Stimulated activated naive B cell treated with anti-CD40 and anti-IgM and Interleukin-4, amounts not matched to agents 10 μg/mL and 1 μg/mL and 100 μg/mL, for 72 hours (primary cell): ENCODE measurements around the gene MRC1.
"Not testable (repeated sequence)": the region's sequence is repeated elsewhere in the genome, so short reads cannot be mapped to it uniquely, and the experiment has no call there.

ENCODE experiments used
- ATAC-seq, 2 donors: fragments of 150-1000 bp; cut with Tn5 transposase; replicated peaks; 2 replicates each; pipeline ENCODE4 v1.10.0; 2021; ENCODE audit warnings: moderate library complexity in 1 of 2
- DNase-seq: peaks from one replicate; pipeline ENCODE4 v3.0.0; 2021
- H3K27ac Mint-ChIP-seq: one replicate; pipeline ENCODE4 v1.8.0; 2022; ENCODE audit warnings: mild to moderate bottlenecking, mixed read lengths
- H3K27me3 Mint-ChIP-seq, 2 donors: one replicate each; pipeline ENCODE4 v1.8.0; 2022; ENCODE audit warnings: mixed read lengths in 2 of 2
- H3K36me3 Mint-ChIP-seq, 2 donors: one replicate each; pipeline ENCODE4 v1.8.0; 2022; ENCODE audit warnings: mixed read lengths in 2 of 2, mild to moderate bottlenecking in 1 of 2
- H3K4me1 Mint-ChIP-seq, 2 donors: one replicate each; pipeline ENCODE4 v1.8.0; 2022; ENCODE audit warnings: mixed read lengths in 2 of 2, mild to moderate bottlenecking in 1 of 2
- H3K4me3 Mint-ChIP-seq, 2 donors: one replicate each; pipeline ENCODE4 v1.8.0; 2022; ENCODE audit warnings: mild to moderate bottlenecking in 2 of 2, mixed read lengths in 2 of 2, moderate library complexity in 1 of 2
- H3K9me3 Mint-ChIP-seq, 2 donors: one replicate each; pipeline ENCODE4 v1.8.0; 2022; ENCODE audit warnings: mixed read lengths in 2 of 2, mild to moderate bottlenecking in 1 of 2

Gene MRC1

GRCh38 chr10:17914169-17915045 is 105.3 kb downstream of the MRC1 start:
- Mint-ChIP-seq H3K27ac (no peak overlapping the region), H3K9me3 (peaks cover 7 to 15% of the 10 kb centered on the region in 2 donors)

GRCh38 chr10:17915181-17915580 is 106.0 kb downstream of the MRC1 start:
- H3K4me1 Mint-ChIP-seq, result no peaks in the 10 kb centered on the region
- DNase-seq (no peak), ATAC-seq (no peak)
- H3K36me3 Mint-ChIP-seq, result peaks cover 0 to 1% of the 10 kb centered on the region in 2 donors
- H3K9me3 Mint-ChIP-seq, result peaks cover 7 to 15% of the 10 kb centered on the region in 2 donors
- H3K27ac Mint-ChIP-seq, result no peak overlapping the region
- H3K4me3 Mint-ChIP-seq, result no peak overlapping the region
- H3K27me3 Mint-ChIP-seq, result no peaks in the 10 kb centered on the region

More at GRCh38 chr10:17914169-17915045, 105.3 kb downstream of the MRC1 start:
- Mint-ChIP-seq H3K27me3 (no peaks in the 10 kb centered on the region), H3K36me3 (peaks cover 0 to 1% of the 10 kb centered on the region in 2 donors), H3K4me1 (no peaks in the 10 kb centered on the region), H3K4me3 (no peak overlapping the region)
- ATAC-seq, result no peak
- no peak for DNase-seq

GRCh38 chr10:17918187-17918903 is 109.2 kb downstream of the MRC1 start:
- H3K9me3 Mint-ChIP-seq, result peaks cover 2 to 10% of the 10 kb centered on the region in 2 donors
- DNase-seq (no peak), ATAC-seq (no peak)
- H3K4me1 Mint-ChIP-seq, result no peaks in the 10 kb centered on the region
- no peaks in the 10 kb centered on the region for H3K27me3 Mint-ChIP-seq
- H3K36me3 Mint-ChIP-seq, result no peaks in the 10 kb centered on the region
- no peak overlapping the region for H3K4me3 Mint-ChIP-seq
- no peak overlapping the region for H3K27ac Mint-ChIP-seq

- no peak overlapping the region for H3K4me3 Mint-ChIP-seq
- H3K27me3 Mint-ChIP-seq, result no peaks in the 10 kb centered on the region
- ATAC-seq (no peak), DNase-seq (no peak)
- no peak overlapping the region for H3K27ac Mint-ChIP-seq
- no peaks in the 10 kb centered on the region for H3K36me3 Mint-ChIP-seq
- H3K9me3 Mint-ChIP-seq, result peaks cover 3 to 6% of the 10 kb centered on the region in 2 donors
- H3K4me1 Mint-ChIP-seq, result no peaks in the 10 kb centered on the region
Measured at GRCh38 chr10:17921378-17921777, 112.2 kb downstream of the MRC1 start.

- Mint-ChIP-seq H3K27me3 (no peaks in the 10 kb centered on the region), H3K4me3 (no peak overlapping the region), H3K27ac (no peak overlapping the region), H3K36me3 (no peaks in the 10 kb centered on the region), H3K9me3 (peaks cover 0 to 4% of the 10 kb centered on the region in 2 donors), H3K4me1 (no peaks in the 10 kb centered on the region)
- DNase-seq (no peak), ATAC-seq (no peak)
Measured at GRCh38 chr10:17923728-17924127, 114.6 kb downstream of the MRC1 start.

GRCh38 chr10:17943033-17943745 is 134.0 kb downstream of the MRC1 start:
- no peak for ATAC-seq
- peaks cover 4 to 19% of the 10 kb centered on the region in 2 donors for H3K27me3 Mint-ChIP-seq
- no peak overlapping the region for H3K27ac Mint-ChIP-seq
- DNase-seq, result no peak
- H3K9me3 Mint-ChIP-seq, result no peaks in the 10 kb centered on the region
- no peaks in the 10 kb centered on the region for H3K4me1 Mint-ChIP-seq
- no peak overlapping the region for H3K4me3 Mint-ChIP-seq
- H3K36me3 Mint-ChIP-seq, result no peaks in the 10 kb centered on the region

GRCh38 chr10:17950269-17950668 is 141.1 kb downstream of the MRC1 start:
- ATAC-seq, H3K4me3 Mint-ChIP-seq, H3K36me3 Mint-ChIP-seq, H3K4me1 Mint-ChIP-seq, H3K27ac Mint-ChIP-seq, H3K27me3 Mint-ChIP-seq, H3K9me3 Mint-ChIP-seq, DNase-seq: not testable (repeated sequence)

- no peaks in the 10 kb centered on the region for H3K4me1 Mint-ChIP-seq
- DNase-seq (no peak), ATAC-seq (no peak)
- no peak overlapping the region for H3K4me3 Mint-ChIP-seq
- peaks cover 0 to 6% of the 10 kb centered on the region in 2 donors for H3K27me3 Mint-ChIP-seq
- H3K9me3 Mint-ChIP-seq, result peaks cover 0 to 5% of the 10 kb centered on the region in 2 donors
- no peaks in the 10 kb centered on the region for H3K36me3 Mint-ChIP-seq
- H3K27ac Mint-ChIP-seq, result no peak overlapping the region
Measured at GRCh38 chr10:17950726-17951125, 141.6 kb downstream of the MRC1 start.

GRCh38 chr10:17951868-17952371 is 142.8 kb downstream of the MRC1 start, which contains the start of gene SLC39A12:
Gene SLC39A12 (plus strand): TSS chr10:17951918. CDS start chr10:17953277, 1,359 bp downstream.
- ATAC-seq (no peak), DNase-seq (no peak)
- no peak within 1 kb of the TSS for H3K27ac Mint-ChIP-seq
- no peaks in the 10 kb centered on the region for H3K4me1 Mint-ChIP-seq
- H3K36me3 Mint-ChIP-seq, result no peaks in the 10 kb centered on the region
- peaks cover 6 to 7% of the 10 kb centered on the region in 2 donors for H3K27me3 Mint-ChIP-seq
- H3K9me3 Mint-ChIP-seq, result peaks cover 0 to 5% of the 10 kb centered on the region in 2 donors
- H3K4me3 Mint-ChIP-seq, result no peak within 1 kb of the TSS

- H3K36me3 Mint-ChIP-seq, result not testable (repeated sequence)
Measured at GRCh38 chr10:17954372-17954771, 145.2 kb downstream of the MRC1 start.

GRCh38 chr10:17954861-17955260 is 145.7 kb downstream of the MRC1 start:
- peaks cover 0 to 7% of the 10 kb centered on the region in 2 donors for H3K9me3 Mint-ChIP-seq
- H3K4me1 Mint-ChIP-seq, result no peaks in the 10 kb centered on the region
- no peak overlapping the region for H3K4me3 Mint-ChIP-seq
- no peaks in the 10 kb centered on the region for H3K36me3 Mint-ChIP-seq
- no peak for ATAC-seq
- DNase-seq, result no peak
- H3K27ac Mint-ChIP-seq, result no peak overlapping the region
- peaks cover 6 to 7% of the 10 kb centered on the region in 2 donors for H3K27me3 Mint-ChIP-seq

More at GRCh38 chr10:17954372-17954771, 145.2 kb downstream of the MRC1 start:
- not testable (repeated sequence) for H3K4me3 Mint-ChIP-seq, H3K27me3 Mint-ChIP-seq, H3K27ac Mint-ChIP-seq, H3K9me3 Mint-ChIP-seq, ATAC-seq, DNase-seq, H3K4me1 Mint-ChIP-seq

- DNase-seq, result no peak
- H3K4me1 Mint-ChIP-seq, result peaks cover 7 to 10% of the 10 kb centered on the region in 2 donors
- H3K27me3 Mint-ChIP-seq, result peaks cover 6 to 11% of the 10 kb centered on the region in 2 donors
- H3K4me3 Mint-ChIP-seq, result no peak overlapping the region
- ATAC-seq, result no peak
- H3K9me3 Mint-ChIP-seq, result peaks cover 4 to 5% of the 10 kb centered on the region in 2 donors
- H3K27ac Mint-ChIP-seq, result no peak overlapping the region
- H3K36me3 Mint-ChIP-seq, result no peaks in the 10 kb centered on the region
Measured at GRCh38 chr10:17958049-17958448, 148.9 kb downstream of the MRC1 start.

GRCh38 chr10:17959870-17960269 is 150.7 kb downstream of the MRC1 start:
- peaks cover 4 to 5% of the 10 kb centered on the region in 2 donors for H3K9me3 Mint-ChIP-seq
- no peaks in the 10 kb centered on the region for H3K36me3 Mint-ChIP-seq
- DNase-seq, result no peak
- H3K4me1 Mint-ChIP-seq, result peaks cover 7 to 10% of the 10 kb centered on the region in 2 donors
- ATAC-seq, result no peak
- no peak overlapping the region for H3K4me3 Mint-ChIP-seq
- no peak overlapping the region for H3K27ac Mint-ChIP-seq
- H3K27me3 Mint-ChIP-seq, result peaks cover 6 to 11% of the 10 kb centered on the region in 2 donors
